Measurements from ENCODE around the gene TIMM17A. TPM values are rescaled to one million over a fixed set of nuclear protein-coding genes. Genes with fewer than 3 reads are reported as not detected.

Gene TIMM17A
- total and polyA plus RNA-seq, 2 of the 4 experiments (the other 2 are of a cell fraction), result 80.4 to 87.3 TPM

DNA sequence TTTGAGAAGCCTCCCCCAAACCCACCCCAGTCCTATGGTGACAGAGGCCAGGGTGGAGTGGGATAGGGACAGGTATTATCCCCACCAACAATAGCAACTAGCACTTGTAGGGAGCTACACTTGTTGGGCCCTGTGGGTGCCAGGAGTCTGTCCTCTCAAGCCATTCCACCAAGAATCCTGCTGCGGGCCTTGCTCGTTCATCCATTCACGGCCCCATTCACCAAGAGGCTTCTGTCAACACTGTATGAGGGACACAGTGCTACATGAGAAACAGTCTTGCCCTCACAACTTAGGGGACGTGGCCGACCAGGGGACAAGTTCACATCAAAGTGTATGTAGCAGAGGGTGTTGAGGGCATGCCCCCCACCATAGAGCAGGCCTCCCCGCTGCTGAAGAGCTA lies 47.7 kb upstream of the TIMM17A start:
- Histone ChIP-seq H3K9me3 (ENCODE audit: control insufficient read depth, insufficient read depth, low read length) (no peaks in the 10 kb centered on the region), H3K79me1 (ENCODE audit: low read depth in 1 of 2, low read length in 2 of 2) (peaks cover 14 to 81% of the 10 kb centered on the region in 2 experiments), H3K56ac (ENCODE audit: extremely low read depth, insufficient read depth, low read length) (no peak overlapping the region), H3K4me2 (ENCODE audit: low read depth, low read length) (no peak overlapping the region), H2AFZ (replicated peaks; ENCODE audit: low read length, poor library complexity) (no peak overlapping the region), H2BK120ac (ENCODE audit: low read depth, low read length) (no peak overlapping the region), H2BK5ac (ENCODE audit: low read depth, low read length, poor library complexity, severe bottlenecking) (no peak overlapping the region), H3K27me3 (ENCODE audit: control insufficient read depth, insufficient read depth, low read length) (no peaks in the 10 kb centered on the region), H3K9me1 (ENCODE audit: insufficient read depth, low read length) (peaks cover 45% of the 10 kb centered on the region), H3K4me1 (ENCODE audit: control insufficient read depth, insufficient read depth, low read length) (peaks cover 33% of the 10 kb centered on the region), H4K91ac (ENCODE audit: insufficient read depth, low read depth, low read length) (peak overlapping the region; percentile 24; the same call in 1 of the 2 replicates), H3K18ac (ENCODE audit: low read depth, low read length) (no peak overlapping the region), H3K4ac (ENCODE audit: low read depth, low read length) (peak overlapping the region; percentile 100), H2BK15ac (ENCODE audit: low read depth, low read length) (0 out of 3 replicates have a peak overlapping the region, but pooled peaks have one; percentile 20), H4K5ac (ENCODE audit: low read depth, low read length) (no peak overlapping the region), H4K8ac (ENCODE audit: low read depth in 2 of 2, low read length in 2 of 2) (no peak overlapping the region; a peak in 1 of 4 replicates), H3K36me3 (ENCODE audit: control insufficient read depth, insufficient read depth, low read length) (peaks cover 19% of the 10 kb centered on the region), H2AK5ac (ENCODE audit: low read depth, low read length) (peak overlapping the region; percentile 15), H4K20me1 (ENCODE audit: insufficient read depth, low read length) (no peaks in the 10 kb centered on the region), H3K27ac (ENCODE audit: insufficient read depth, low read length) (no peak overlapping the region), H3K14ac (replicated peaks; ENCODE audit: low read depth, low read length) (no peak overlapping the region; the same call in 1 of the 2 replicates), H2AK9ac (replicated peaks; ENCODE audit: low read depth, low read length, poor library complexity) (peak overlapping the region; percentile 60), H3K23ac (ENCODE audit: low read depth, low read length) (peak overlapping the region; percentile 46; the same call in 1 of the 2 replicates), H2BK20ac (ENCODE audit: low read depth, low read length) (peak overlapping the region; percentile 22; the same call in 1 of the 2 replicates), H3K9ac (ENCODE audit: low read depth, low read length) (no peak overlapping the region), H3K4me3 (ENCODE audit: insufficient read depth, low read depth, low read length) (no peak overlapping the region)
- no TSS peak for BruUV-seq (replicated peaks)
- intact Hi-C loops (cut with micrococcal nuclease), result no loop called here
- dilution Hi-C loops (cut with HindIII; ENCODE audit: low sequenced_read_pairs, unreplicated experiment), result no loop called here
- in situ Hi-C loops (cut with MboI; ENCODE audit: low sequenced_read_pairs), result no loop called here
- WGBS, 2 experiments (ENCODE audit: extremely low coverage in 2 of 2, insufficient read length in 1 of 2), result no CpG with 5 or more reads among the region's 6 CpGs
- ChIA-PET CTCF (interaction anchor here (0.7 kb wide), 1 partner anchor 12 kb away, joined by 4 read pairs; no protein-coding TSS in a partner anchor), POLR2A (ENCODE audit: unreplicated experiment) (interaction anchor here (1.1 kb wide), 1 partner anchor 38 kb away, joined by 3 read pairs; no protein-coding TSS in a partner anchor)
- TF ChIP-seq NFE2L2 (IDR thresholded peaks at IDR 0.05; ENCODE audit: low read depth, low read length) (no peak), CHD1 (IDR thresholded peaks at IDR 0.05; ENCODE audit: low read depth, low read length) (no peak), USF2 (IDR thresholded peaks at IDR 0.05; ENCODE audit: low read depth, low read length) (no peak), CEBPB (IDR thresholded peaks at IDR 0.05; ENCODE audit: low read depth, low read length) (no peak), MAZ (IDR thresholded peaks at IDR 0.05; ENCODE audit: borderline replicate concordance, low read depth, low read length) (no peak), RAD21 (IDR thresholded peaks at IDR 0.05; ENCODE audit: low read length) (no peak), BHLHE40 (IDR thresholded peaks at IDR 0.05; ENCODE audit: low read depth, low read length) (no peak), RFX5 (IDR thresholded peaks at IDR 0.05; ENCODE audit: low read depth, low read length) (no peak), SMC3 (IDR thresholded peaks at IDR 0.05; ENCODE audit: low read depth, low read length) (no peak), FOS (IDR thresholded peaks at IDR 0.05; ENCODE audit: low read depth, low read length) (no peak)
- TF ChIP-seq, protein P1, sequence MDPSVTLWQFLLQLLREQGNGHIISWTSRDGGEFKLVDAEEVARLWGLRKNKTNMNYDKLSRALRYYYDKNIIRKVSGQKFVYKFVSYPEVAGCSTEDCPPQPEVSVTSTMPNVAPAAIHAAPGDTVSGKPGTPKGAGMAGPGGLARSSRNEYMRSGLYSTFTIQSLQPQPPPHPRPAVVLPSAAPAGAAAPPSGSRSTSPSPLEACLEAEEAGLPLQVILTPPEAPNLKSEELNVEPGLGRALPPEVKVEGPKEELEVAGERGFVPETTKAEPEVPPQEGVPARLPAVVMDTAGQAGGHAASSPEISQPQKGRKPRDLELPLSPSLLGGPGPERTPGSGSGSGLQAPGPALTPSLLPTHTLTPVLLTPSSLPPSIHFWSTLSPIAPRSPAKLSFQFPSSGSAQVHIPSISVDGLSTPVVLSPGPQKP (IDR thresholded peaks at IDR 0.05; ENCODE audit: borderline replicate concordance, low read depth, low read length), result no peak
- TF ChIP-seq, protein P2, sequence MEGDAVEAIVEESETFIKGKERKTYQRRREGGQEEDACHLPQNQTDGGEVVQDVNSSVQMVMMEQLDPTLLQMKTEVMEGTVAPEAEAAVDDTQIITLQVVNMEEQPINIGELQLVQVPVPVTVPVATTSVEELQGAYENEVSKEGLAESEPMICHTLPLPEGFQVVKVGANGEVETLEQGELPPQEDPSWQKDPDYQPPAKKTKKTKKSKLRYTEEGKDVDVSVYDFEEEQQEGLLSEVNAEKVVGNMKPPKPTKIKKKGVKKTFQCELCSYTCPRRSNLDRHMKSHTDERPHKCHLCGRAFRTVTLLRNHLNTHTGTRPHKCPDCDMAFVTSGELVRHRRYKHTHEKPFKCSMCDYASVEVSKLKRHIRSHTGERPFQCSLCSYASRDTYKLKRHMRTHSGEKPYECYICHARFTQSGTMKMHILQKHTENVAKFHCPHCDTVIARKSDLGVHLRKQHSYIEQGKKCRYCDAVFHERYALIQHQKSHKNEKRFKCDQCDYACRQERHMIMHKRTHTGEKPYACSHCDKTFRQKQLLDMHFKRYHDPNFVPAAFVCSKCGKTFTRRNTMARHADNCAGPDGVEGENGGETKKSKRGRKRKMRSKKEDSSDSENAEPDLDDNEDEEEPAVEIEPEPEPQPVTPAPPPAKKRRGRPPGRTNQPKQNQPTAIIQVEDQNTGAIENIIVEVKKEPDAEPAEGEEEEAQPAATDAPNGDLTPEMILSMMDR (conservative IDR thresholded peaks at IDR 0.05; ENCODE audit: low read depth, low read length), result no peak
- DNase-seq (no peak), ATAC-seq (ENCODE audit: low read depth) (no peak)

Data from IMR-90 (cell line).